HG02642 (cell line): ENCODE data around the gene YAP1.
"Not testable (repeated sequence)": the region's sequence is repeated elsewhere in the genome, so short reads cannot be mapped to it uniquely, and the experiment has no call there.

Experiments
- ATAC-seq: cut with Tn5 transposase; IDR thresholded peaks from one replicate; pipeline ENCODE4 v1.9.1; 2021; ENCODE audit warnings: mild to moderate bottlenecking; ENCODE audit not compliant: unreplicated experiment, poor library complexity

The YAP1 gene

GRCh38 chr11:102194990-102195389, 84.7 kb downstream of the YAP1 start:
- ATAC-seq, result no peak

GRCh38 chr11:102196351-102196750, 86.1 kb downstream of the YAP1 start:
- no peak for ATAC-seq

GRCh38 chr11:102196816-102197215, 86.6 kb downstream of the YAP1 start:
- no peak for ATAC-seq

- no peak for ATAC-seq
Observed at GRCh38 chr11:102197670-102198139, 87.5 kb downstream of the YAP1 start.

GRCh38 chr11:102199673-102200072, 89.4 kb downstream of the YAP1 start:
- no peak for ATAC-seq

- not testable (repeated sequence) for ATAC-seq
Observed at GRCh38 chr11:102200325-102200724, 90.1 kb downstream of the YAP1 start.

GRCh38 chr11:102201776-102202175, 91.5 kb downstream of the YAP1 start:
- no peak for ATAC-seq

- ATAC-seq, result no peak
Observed at GRCh38 chr11:102202972-102203371, 92.7 kb downstream of the YAP1 start.

- no peak for ATAC-seq
Observed at GRCh38 chr11:102204174-102204573, 93.9 kb downstream of the YAP1 start.

- no peak for ATAC-seq
Observed at GRCh38 chr11:102205805-102206204, 95.6 kb downstream of the YAP1 start.

- ATAC-seq, result no peak
Observed at GRCh38 chr11:102208835-102209234, 98.6 kb downstream of the YAP1 start.

- no peak for ATAC-seq
Observed at GRCh38 chr11:102214623-102215022, 104.4 kb downstream of the YAP1 start.

- ATAC-seq, result no peak
Observed at GRCh38 chr11:102216433-102217075, 106.3 kb downstream of the YAP1 start.

- ATAC-seq, result no peak
Observed at GRCh38 chr11:102220728-102221467, 110.7 kb downstream of the YAP1 start.

GRCh38 chr11:102223859-102224258, 113.6 kb downstream of the YAP1 start:
- no peak for ATAC-seq

- ATAC-seq, result no peak
Observed at GRCh38 chr11:102225689-102226568, 115.7 kb downstream of the YAP1 start.

GRCh38 chr11:102226702-102227490, 116.6 kb downstream of the YAP1 start:
- no peak for ATAC-seq

GRCh38 chr11:102229510-102230123, 119.4 kb downstream of the YAP1 start:
- ATAC-seq, result no peak

- ATAC-seq, result no peak
Observed at GRCh38 chr11:102230186-102230585, 119.9 kb downstream of the YAP1 start.

GRCh38 chr11:102230911-102231310, 120.7 kb downstream of the YAP1 start:
- ATAC-seq, result no peak
